GM12873 (cell line): ENCODE data around the gene CABP4.

Source experiments
- TF ChIP-seq, protein P1 (sequence below): IDR thresholded peaks from 2 replicates; pipeline ENCODE4 v1.5.1; 2012; ENCODE audit warnings: low read depth, mild to moderate bottlenecking, moderate library complexity, low read length, control low read depth; ENCODE audit not compliant: insufficient read depth; ENCODE audit errors: missing control alignments

Gene CABP4

DNA sequence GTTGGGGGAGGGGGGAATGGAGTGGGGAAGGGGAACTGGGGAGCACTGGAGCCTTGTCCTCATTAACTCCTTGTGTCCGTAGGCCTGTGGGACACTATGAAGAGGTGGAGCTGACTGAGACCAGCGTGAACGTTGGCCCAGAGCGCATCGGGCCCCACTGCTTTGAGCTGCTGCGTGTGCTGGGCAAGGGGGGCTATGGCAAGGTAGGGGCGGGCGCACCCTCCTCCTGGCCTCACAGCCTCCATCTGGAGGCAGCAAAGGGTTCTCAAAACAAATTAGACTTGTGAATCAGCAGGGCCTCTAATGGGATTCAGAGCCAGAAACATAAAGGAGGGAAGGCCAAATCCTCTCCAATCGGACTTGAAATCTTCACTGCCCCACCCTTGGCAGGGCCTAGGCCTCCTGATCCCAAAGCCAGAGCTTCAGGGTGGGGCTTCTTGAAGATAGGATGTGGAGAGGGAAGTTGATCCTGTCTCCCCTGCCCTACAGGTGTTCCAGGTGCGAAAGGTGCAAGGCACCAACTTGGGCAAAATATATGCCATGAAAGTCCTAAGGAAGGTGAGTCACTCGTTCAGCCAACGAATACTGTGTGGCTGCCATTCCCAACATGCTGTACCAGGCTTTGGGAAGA is 26.0 kb upstream of the CABP4 start:
- TF ChIP-seq, protein P1, sequence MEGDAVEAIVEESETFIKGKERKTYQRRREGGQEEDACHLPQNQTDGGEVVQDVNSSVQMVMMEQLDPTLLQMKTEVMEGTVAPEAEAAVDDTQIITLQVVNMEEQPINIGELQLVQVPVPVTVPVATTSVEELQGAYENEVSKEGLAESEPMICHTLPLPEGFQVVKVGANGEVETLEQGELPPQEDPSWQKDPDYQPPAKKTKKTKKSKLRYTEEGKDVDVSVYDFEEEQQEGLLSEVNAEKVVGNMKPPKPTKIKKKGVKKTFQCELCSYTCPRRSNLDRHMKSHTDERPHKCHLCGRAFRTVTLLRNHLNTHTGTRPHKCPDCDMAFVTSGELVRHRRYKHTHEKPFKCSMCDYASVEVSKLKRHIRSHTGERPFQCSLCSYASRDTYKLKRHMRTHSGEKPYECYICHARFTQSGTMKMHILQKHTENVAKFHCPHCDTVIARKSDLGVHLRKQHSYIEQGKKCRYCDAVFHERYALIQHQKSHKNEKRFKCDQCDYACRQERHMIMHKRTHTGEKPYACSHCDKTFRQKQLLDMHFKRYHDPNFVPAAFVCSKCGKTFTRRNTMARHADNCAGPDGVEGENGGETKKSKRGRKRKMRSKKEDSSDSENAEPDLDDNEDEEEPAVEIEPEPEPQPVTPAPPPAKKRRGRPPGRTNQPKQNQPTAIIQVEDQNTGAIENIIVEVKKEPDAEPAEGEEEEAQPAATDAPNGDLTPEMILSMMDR, result no peak

DNA sequence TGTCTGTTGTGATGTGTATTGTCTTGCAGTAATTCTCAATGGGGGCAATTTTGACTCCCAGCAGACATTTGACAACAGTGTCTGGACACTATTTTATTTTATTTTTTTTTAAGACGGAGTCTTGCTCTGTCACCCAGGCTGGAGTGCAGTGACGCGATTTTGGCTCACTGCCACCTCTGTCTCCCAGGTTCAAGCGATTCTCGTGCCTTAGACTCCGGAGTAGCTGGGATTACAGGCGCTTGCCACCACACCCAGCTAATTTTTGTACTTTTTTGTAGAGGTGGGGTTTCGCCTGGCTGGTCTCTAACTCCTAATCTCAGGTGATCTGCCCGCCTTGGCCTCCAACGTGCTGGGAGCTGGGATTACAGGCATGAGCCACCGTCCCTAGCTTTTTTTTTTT is 25.4 kb upstream of the CABP4 start:
- TF ChIP-seq, protein P1, result no peak

DNA sequence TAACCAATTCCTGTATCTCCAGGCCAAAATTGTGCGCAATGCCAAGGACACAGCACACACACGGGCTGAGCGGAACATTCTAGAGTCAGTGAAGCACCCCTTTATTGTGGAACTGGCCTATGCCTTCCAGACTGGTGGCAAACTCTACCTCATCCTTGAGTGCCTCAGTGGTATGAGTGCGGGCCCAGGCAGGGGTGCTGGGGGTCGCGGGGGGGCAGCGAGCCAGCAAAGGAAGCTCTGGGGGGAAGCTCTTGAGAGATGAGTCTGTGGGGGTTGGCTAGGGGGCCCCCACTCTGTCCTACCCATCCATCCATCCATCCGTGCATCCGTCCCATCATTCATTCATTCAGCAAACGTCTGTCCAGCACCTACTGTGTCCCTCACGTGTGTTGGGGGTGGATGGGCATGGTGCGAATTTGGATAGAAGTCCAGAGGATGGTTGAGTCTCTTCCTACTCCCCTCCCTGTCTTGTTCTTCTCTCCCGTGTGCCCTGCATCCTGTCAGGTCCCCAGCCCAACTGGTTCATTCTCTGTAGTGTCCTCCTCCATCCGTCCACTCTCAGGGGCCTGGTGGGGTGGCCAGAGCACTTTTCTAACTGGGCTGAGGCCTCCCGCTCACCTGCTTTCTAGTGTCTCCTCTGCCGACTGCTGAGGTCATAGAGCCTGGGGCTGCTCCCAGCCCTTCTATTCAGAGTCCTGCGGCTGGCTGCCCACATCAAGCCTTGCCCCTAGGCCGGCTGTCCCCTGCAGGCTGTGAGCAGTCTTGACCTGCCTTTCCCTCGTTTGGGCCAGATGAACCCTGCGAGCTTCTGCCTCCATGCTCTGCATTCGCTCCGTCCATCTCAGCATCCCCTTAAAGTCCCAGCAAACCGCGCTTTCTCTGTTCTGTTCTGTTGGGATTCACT is 23.6 kb upstream of the CABP4 start:
- TF ChIP-seq, protein P1, result no peak

DNA sequence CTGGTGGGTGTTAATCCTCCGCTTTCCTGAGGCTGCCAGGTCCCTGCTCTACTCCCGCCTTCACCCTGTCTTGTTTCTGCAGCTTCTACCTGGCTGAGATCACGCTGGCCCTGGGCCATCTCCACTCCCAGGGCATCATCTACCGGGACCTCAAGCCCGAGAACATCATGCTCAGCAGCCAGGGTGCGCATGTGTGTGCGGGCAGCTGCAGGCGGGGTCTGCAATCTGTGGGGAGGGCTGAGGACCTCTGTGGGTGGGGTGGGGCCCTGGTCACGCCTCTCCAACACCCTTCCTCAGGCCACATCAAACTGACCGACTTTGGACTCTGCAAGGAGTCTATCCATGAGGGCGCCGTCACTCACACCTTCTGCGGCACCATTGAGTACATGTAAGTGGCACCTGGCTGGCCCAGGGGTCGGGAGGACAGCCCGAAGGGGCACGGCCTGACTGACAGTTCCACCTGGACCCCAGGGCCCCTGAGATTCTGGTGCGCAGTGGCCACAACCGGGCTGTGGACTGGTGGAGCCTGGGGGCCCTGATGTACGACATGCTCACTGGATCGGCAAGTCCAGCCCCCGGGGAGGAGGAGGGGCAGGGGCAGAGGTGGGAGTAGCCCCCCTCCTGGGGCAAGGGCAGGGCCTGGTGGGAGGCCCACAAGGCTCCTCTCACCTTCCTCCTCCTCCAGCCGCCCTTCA is 22.4 kb upstream of the CABP4 start:
- TF ChIP-seq, protein P1, result no peak

DNA sequence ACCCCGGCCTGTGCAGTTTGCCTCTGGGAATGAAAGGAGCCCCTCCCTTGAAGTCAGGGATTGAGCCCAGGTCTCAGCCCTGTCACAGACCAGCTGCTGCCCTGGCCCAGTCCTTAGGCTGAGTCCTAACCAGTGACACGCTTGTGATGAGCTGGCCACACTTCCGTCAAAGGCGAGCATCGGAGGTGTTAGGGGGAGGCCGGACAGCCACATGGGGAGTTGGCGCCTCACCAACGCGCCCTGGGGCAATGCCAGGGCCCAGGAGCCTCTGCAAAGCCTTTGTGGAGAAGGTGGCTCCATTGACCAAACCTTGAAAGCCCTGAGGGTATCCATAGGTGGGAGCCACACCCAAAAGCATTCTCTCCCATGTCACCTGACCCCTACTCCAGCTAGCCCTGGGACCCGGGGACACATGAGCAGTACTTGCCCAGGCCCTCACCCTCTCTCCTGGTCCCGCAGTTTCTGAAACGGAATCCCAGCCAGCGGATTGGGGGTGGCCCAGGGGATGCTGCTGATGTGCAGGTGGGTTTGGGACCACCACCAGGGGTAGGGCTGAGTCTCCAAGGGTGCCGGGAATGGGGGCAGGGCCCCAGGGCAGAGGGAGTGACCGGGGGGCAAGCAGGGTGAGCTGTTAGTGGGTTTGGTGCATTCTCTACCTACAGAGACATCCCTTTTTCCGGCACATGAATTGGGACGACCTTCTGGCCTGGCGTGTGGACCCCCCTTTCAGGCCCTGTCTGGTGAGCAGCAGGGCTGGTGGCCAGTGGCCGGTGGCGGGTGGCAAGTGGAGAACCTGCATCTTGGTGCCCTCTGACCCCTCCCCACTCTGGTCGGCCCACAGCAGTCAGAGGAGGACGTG is 21.4 kb upstream of the CABP4 start:
- TF ChIP-seq, protein P1, result no peak

DNA sequence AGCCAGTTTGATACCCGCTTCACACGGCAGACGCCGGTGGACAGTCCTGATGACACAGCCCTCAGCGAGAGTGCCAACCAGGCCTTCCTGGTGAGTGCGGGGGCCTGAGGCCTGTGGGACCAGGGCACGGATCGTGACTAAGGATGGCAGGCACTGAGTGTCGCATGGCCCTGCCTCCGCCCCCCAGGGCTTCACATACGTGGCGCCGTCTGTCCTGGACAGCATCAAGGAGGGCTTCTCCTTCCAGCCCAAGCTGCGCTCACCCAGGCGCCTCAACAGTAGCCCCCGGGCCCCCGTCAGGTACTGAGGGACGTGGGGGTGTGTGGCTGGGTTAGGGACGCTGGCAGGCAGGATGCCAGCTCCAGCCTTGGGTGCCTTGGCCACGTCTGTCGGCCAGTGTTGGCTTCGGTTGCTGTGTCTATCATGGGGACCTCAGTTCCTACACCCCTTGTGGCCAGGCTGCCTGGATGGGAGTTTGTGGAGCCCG is 20.7 kb upstream of the CABP4 start:
- TF ChIP-seq, protein P1, result no peak
